ENCODE measurements around the gene SHLD2. TPM values are rescaled to one million over a fixed set of nuclear protein-coding genes. Genes with fewer than 3 reads are reported as not detected.

SHLD2 gene
- total RNA-seq, 1 experiment from 2014 or later, result 28.9 TPM

DNA sequence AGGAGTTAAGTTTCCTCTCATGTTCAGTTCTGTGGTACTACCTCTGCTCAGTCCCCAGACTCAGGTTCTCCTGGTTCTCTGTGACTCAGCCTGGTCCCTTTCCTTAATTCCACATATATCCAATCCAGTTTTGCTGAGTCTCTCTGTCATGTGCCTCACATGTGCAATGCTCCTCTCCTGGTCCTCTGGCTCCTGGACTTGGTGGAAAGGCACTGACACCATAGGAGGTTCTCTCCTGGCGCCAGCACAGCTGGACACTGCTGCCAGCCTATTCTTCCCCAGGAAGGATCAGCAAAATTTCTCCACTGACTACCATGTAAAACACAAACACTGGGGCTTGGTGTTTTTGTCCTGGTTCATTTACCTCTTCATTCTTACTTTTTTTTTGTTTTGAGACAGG is 28.1 kb upstream of the SHLD2 start:
- Histone ChIP-seq H3K36me3 (ENCODE audit: control insufficient read depth in 1 of 2, insufficient read depth in 2 of 2, low read length in 2 of 2) (peaks cover 37 to 39% of the 10 kb centered on the region in 2 experiments), H3K4me1 (ENCODE audit: control insufficient read depth in 1 of 2, insufficient read depth in 2 of 2, low read length in 2 of 2) (no peaks in the 10 kb centered on the region), H3K27ac (ENCODE audit: low read depth, low read length) (no peak overlapping the region), H3K9me3 (ENCODE audit: control insufficient read depth in 1 of 2, insufficient read depth in 1 of 2, low read depth in 1 of 2, low read length in 2 of 2) (no peaks in the 10 kb centered on the region), H3K4me3 (replicated peaks in 1 of 2; ENCODE audit: low read depth in 1 of 2, low read length in 2 of 2) (no peak overlapping the region), H3K9ac (ENCODE audit: low read length) (no peak overlapping the region), H3K9me2 (ENCODE audit: insufficient read depth) (no peaks in the 10 kb centered on the region), H2AFZ (ENCODE audit: low read depth, low read length, poor library complexity, severe bottlenecking) (no peak overlapping the region), H4K20me1 (ENCODE audit: insufficient read depth) (no peaks in the 10 kb centered on the region), H3K27me3 (ENCODE audit: insufficient read depth, low read length) (no peaks in the 10 kb centered on the region), H3K4me2 (ENCODE audit: low read length) (no peak overlapping the region), H3K79me2 (ENCODE audit: insufficient read depth, low read length) (0 out of 2 replicates have a peak, but pooled peaks cover 3% of the 10 kb centered on the region)
- DNase-seq (ENCODE audit: low read depth, low spot score) (no peak), ATAC-seq (no peak)
- ChIA-PET CTCF (no interaction called here), POLR2A (no interaction called here), RAD21 (ENCODE audit: low non-redundant PET in 1 of 2, low total read pairs in 2 of 2, uncharacterized antibody in 2 of 2, unreplicated experiment in 2 of 2) (no interaction called here)
- no TSS peak for BruUV-seq (replicated peaks)
- intact Hi-C loops (cut with micrococcal nuclease), result loop anchor here (1.0 kb wide), 1 partner anchor 11 kb away; no protein-coding TSS in a partner anchor
- TF ChIP-seq, protein P1, sequence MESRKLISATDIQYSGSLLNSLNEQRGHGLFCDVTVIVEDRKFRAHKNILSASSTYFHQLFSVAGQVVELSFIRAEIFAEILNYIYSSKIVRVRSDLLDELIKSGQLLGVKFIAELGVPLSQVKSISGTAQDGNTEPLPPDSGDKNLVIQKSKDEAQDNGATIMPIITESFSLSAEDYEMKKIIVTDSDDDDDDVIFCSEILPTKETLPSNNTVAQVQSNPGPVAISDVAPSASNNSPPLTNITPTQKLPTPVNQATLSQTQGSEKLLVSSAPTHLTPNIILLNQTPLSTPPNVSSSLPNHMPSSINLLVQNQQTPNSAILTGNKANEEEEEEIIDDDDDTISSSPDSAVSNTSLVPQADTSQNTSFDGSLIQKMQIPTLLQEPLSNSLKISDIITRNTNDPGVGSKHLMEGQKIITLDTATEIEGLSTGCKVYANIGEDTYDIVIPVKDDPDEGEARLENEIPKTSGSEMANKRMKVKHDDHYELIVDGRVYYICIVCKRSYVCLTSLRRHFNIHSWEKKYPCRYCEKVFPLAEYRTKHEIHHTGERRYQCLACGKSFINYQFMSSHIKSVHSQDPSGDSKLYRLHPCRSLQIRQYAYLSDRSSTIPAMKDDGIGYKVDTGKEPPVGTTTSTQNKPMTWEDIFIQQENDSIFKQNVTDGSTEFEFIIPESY (IDR thresholded peaks at IDR 0.05; ENCODE audit: extremely low read depth, insufficient replicate concordance, low read length), result no peak
- no peak for TF ChIP-seq ZNF274 (IDR thresholded peaks at IDR 0.05; ENCODE audit: low read depth, low read length)
- TF ChIP-seq, protein P2, sequence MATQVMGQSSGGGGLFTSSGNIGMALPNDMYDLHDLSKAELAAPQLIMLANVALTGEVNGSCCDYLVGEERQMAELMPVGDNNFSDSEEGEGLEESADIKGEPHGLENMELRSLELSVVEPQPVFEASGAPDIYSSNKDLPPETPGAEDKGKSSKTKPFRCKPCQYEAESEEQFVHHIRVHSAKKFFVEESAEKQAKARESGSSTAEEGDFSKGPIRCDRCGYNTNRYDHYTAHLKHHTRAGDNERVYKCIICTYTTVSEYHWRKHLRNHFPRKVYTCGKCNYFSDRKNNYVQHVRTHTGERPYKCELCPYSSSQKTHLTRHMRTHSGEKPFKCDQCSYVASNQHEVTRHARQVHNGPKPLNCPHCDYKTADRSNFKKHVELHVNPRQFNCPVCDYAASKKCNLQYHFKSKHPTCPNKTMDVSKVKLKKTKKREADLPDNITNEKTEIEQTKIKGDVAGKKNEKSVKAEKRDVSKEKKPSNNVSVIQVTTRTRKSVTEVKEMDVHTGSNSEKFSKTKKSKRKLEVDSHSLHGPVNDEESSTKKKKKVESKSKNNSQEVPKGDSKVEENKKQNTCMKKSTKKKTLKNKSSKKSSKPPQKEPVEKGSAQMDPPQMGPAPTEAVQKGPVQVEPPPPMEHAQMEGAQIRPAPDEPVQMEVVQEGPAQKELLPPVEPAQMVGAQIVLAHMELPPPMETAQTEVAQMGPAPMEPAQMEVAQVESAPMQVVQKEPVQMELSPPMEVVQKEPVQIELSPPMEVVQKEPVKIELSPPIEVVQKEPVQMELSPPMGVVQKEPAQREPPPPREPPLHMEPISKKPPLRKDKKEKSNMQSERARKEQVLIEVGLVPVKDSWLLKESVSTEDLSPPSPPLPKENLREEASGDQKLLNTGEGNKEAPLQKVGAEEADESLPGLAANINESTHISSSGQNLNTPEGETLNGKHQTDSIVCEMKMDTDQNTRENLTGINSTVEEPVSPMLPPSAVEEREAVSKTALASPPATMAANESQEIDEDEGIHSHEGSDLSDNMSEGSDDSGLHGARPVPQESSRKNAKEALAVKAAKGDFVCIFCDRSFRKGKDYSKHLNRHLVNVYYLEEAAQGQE (IDR thresholded peaks at IDR 0.05; ENCODE audit: low read depth), result no peak
- TF ChIP-seq, protein P3, sequence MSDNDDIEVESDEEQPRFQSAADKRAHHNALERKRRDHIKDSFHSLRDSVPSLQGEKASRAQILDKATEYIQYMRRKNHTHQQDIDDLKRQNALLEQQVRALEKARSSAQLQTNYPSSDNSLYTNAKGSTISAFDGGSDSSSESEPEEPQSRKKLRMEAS (IDR thresholded peaks at IDR 0.05), result no peak
- TF ChIP-seq SRF (IDR thresholded peaks at IDR 0.05; ENCODE audit: low read depth), result no peak
- TF ChIP-seq YY1 (IDR thresholded peaks at IDR 0.05; ENCODE audit: extremely low read depth, insufficient replicate concordance, low read depth, low read length), result no peak
- no peak for TF ChIP-seq EZH2phosphoT487 (IDR thresholded peaks at IDR 0.05; ENCODE audit: borderline replicate concordance)
- TF ChIP-seq ZFX (IDR thresholded peaks at IDR 0.05), result no peak

Data from HCT116 (cell line).